NCI-H526 treated with DMSO at 0.1 percent for 48 hours (cell line): ENCODE data around the gene FAM20A.

Source experiments
- DNase-seq: peaks from one replicate; lab custom pipeline; 2025; lab: John Stamatoyannopoulos, UW

Gene FAM20A

DNA sequence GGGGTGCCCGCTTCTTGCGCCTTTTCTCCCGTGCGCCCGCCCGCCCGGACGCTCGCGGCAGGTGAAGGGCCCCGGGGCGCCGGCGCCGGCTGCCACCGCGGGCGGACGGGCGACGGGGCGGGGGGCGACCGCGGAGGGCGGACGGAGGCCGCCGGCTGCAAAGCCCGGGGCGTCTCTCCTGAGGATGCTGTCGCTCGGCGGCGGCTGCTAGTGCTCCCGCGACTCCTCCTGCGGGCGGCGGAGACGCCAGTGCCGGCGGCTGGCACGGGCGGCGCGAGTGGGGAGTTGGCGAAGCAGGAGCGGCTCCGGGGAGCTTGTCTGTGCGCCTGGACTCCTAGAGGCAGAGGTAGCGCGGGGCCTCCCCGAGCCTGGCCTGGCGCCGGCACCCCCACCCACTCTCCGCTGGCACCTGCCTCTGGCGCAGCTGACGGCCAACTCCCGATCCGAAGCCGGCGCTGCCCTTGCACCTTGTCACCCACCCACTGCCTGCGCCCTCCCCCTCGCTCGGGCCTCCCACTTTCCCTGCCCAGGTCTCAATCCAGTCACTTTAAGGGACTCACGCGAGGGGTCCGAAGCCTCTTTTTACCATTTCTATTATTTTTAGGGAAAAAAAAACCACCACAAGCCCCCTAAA lies at the start of gene FAM20A:
TSS of gene FAM20A (minus strand) at position 437 of the 634 bp plus-strand sequence. CDS start 701 bp downstream, outside the sequence.
- DNase-seq = peak; percentile 16

- no peak for DNase-seq
Observed at GRCh38 chr17:68649324-68649723, 48.2 kb upstream of the FAM20A start.

- no peak for DNase-seq
Observed at GRCh38 chr17:68646626-68647526, 45.7 kb upstream of the FAM20A start.

GRCh38 chr17:68642118-68642412 lies 40.9 kb upstream of the FAM20A start:
- DNase-seq = no peak

GRCh38 chr17:68641276-68642117 lies 40.3 kb upstream of the FAM20A start:
- no peak for DNase-seq

- DNase-seq = no peak
Observed at GRCh38 chr17:68640242-68640989, 39.2 kb upstream of the FAM20A start.

DNA sequence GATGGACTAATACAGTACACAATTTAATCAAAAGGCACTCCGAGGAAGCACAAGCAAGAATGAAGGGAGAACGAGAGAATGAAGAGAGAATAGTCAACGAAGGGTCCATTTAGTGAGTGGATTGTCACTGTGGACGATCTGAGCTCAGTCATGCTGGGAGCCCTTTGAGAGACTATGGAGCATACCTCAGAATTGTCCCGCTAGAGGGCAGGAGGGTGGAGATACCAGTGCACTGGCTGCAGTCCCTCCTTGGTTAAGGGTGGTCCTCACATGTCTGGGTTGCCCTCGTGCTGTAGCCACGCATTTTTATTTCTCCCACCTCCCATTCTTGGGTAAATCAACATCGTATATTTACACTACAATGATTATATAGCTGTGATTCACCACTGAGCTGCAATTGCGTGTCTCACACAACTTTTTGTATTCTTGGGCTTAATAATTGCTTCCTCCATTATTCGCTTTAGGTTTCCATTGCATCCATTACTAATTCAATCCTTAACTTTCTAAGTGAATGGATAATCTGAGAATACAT lies 33.2 kb upstream of the FAM20A start:
- no peak for DNase-seq

- DNase-seq = no peak
Observed at GRCh38 chr17:68628576-68628957, 27.4 kb upstream of the FAM20A start.

- no peak for DNase-seq
Observed at GRCh38 chr17:68627956-68628575, 26.9 kb upstream of the FAM20A start.

DNA sequence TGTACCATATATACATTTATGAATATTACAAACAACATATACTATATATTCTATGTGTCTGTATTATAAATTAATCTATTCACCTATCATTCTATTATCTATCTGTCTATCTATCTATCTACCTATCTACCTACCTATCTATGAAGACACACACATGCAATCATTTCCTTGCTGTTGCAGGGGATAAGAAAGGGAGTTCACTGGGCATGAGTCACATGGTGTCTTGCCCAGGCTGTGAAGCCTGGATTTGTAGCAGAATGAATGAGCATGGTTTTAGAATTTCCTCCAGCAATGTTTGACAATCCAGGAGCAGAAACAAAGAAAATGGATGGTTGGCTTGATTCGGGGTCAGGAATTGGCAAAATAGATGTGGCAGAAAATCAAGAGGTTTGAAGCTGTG lies 23.2 kb upstream of the FAM20A start:
- DNase-seq = no peak

- DNase-seq = no peak
Observed at GRCh38 chr17:68623811-68624210, 22.6 kb upstream of the FAM20A start.

- DNase-seq = no peak
Observed at GRCh38 chr17:68622423-68622822, 21.3 kb upstream of the FAM20A start.

DNA sequence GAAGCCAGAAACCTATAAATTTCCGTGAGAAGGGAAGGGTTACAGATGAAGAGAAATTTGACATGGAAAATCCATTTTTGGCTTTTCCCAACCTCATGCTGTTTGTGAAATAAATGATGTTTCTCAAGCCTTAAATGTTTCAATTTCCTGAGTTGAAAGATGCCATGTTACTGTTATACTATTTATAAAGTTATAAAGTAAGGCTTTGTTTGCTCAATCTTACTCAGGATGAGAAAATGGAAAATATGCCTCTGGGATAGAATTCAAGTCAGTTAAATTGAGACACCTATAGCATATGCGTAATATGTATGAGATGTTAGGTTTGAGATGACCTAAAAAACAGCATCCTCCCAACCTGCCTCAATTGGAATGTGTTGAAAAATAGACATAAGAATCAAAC lies 19.9 kb upstream of the FAM20A start:
- DNase-seq = no peak

DNA sequence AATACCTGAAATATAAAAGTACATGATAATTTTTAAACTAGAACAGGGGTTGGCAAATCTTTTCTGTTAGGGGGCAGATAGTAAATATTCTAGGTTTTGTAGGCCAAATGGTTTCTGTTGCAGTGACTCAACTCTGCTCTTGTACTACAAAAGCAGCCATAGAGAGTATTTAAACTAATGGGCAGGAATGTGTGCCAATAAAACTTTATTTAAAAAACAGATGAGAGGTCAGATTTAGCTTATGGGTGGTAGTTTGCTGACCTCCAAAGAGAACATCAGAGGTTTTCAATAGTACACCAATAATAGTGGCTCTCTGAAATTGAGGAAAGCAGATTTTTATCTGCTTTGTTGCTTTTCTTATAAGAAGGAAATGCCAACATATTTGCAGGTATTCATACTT lies 15.2 kb upstream of the FAM20A start:
- no peak for DNase-seq

- no peak for DNase-seq
Observed at GRCh38 chr17:68614718-68615117, 13.6 kb upstream of the FAM20A start.

GRCh38 chr17:68613739-68614298 lies 12.7 kb upstream of the FAM20A start:
- peak; percentile 28 for DNase-seq

GRCh38 chr17:68612923-68613292 lies 11.7 kb upstream of the FAM20A start:
- DNase-seq = no peak

DNA sequence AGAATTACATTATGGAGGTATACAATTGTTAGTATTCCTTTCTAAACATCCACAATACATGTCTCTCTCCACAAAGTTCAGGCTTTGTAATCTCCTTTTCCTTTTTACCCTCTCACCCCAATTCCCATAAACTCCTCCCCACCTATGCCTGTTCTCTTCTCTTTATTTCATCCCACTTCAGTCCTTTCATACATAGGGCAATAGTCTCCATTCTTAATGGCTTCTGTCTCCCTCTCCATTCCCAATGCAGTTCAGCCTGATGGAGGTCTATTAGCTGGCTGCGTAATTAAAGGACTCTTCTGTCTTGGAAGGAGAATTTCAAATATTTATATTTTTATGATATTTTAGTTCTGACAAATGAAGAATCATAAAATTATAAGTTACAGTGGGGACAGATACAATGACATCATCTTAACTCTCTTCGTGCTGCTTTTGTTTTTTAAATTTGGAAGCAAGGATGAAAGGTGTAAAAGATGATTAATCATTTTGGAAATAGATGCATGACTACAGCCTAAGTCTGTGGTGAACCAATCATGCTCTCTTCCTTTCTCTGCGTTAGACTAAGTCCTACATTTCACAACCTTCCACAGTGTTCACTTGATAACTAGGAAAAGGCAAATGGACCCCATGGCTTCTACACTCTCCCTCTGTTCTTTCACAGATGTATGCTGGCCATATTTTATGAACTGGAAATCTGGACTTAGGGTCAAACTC lies 11.2 kb upstream of the FAM20A start:
- DNase-seq = no peak

- DNase-seq = no peak
Observed at GRCh38 chr17:68611353-68612208, 10.4 kb upstream of the FAM20A start.
